GM18951 (cell line): ENCODE data around the gene TMEM37.

Experiments
- POLR2A ChIP-seq: IDR thresholded peaks from 4 replicates; pipeline ENCODE4 v1.6.1; 2011; ENCODE audit warnings: mild to moderate bottlenecking; ENCODE audit not compliant: insufficient read length, insufficient read depth; ENCODE audit errors: extremely low read depth
- in situ Hi-C: fragments of 300-500 bp; cut with MboI; formaldehyde crosslinking; loops from one replicate; pipeline ENCODE4 v1.12.0; 2022; ENCODE audit warnings: low sequenced_read_pairs, mixed read lengths, inconsistent platforms; ENCODE audit not compliant: unreplicated experiment

TMEM37 gene

DNA sequence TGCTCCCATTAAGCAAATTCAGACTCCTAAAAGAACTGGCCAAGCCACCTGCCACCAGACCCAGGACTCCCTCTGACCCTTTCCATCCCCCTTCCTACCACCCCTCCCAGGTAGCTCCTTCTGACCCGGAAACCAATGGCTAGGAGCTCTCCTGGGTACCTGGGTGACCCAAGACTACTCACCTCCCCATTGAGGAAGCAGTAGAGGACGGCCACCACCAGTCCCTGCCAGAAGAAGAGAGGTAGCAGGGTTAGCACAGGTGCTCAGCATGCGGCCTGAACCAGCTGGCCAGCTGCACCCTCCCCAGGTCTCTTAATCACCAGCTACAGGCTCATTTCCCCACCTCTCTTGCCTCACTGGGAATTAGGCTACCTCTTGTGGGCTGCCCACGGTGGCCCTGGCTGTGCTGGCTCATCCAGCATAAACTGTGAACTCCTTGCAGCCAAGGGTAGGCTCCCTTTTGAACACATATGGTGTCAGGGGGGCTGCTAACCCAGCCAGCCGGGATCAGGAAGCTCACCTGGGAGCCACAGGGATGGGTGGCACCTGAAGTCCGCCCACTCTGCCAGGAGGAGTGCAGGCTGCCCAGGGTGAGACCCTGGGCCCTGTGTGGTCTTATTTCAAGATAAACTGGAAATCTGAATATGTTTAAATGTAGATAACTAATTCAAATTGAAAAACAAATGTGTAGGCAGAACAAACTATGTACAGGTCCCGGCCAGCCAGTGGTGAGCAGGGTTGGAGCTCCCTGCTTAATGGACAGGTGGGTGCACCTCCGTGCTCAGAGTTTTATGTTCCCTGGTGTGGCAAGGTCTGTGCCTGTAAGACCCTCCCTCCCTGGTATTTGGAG, 9.9 kb downstream of the TMEM37 start:
- TF ChIP-seq POLR2A, result no peak
- in situ Hi-C loops, result no loop called here

DNA sequence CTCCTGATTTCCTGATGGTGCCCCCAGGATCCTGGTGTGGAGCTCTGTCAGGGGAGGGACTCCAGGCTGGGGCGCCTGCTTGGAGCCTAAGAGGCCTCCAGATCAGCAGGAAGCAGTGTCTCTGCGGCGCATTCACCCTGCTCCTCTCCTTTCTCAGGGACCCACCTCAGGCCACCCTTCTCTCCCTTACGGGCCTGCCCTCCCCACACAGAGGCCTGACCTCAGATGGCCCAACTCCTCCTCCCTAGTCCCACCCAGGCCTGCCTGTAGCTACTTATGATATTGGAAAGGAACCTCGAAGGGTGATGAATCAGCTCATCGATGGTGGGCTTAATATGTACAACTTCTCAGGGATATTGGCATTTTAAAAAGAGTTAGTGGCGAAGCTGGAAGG, 10.6 kb downstream of the TMEM37 start:
- in situ Hi-C loops, result no loop called here
- no peak for TF ChIP-seq POLR2A

DNA sequence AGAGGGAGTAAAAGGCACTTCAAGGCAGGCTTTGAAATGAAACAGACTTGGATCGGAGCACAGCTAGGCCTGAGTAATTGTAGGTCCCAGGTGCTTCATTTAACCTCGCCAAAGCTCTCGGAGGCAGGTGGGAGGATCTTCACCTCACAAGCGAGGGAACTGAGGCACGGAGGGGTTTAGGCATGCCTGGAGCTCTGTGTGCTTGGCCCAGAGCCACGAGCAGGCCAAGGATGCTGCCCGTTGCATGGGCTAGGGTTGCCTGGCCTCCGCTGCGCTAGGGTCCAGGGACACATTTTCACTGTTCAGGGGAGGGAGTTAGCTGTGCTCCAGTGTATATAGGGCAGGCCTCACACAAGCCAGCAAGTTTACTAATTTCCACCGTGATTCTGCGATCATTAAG, 11.2 kb downstream of the TMEM37 start:
- TF ChIP-seq POLR2A, result no peak
- in situ Hi-C loops, result no loop called here

DNA sequence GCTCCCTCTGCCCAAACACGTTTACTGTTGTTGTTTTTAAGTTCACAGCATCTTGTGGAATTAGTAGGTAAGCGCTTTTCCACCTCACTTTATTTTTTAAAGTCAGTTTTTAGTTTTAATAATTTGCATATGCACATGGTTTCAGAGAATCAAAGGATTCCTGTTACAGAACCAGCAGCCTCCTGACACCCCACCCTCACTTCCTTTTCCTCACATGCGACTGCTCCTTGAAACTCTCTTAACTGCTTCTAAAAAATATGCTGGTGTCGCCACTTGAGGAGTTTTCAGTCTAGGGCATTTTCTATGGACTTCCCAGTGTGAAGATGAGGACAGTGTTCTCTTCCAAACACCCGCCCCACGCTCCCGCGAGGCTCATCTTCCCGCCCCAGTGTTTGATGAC, 14.4 kb downstream of the TMEM37 start:
- in situ Hi-C loops, result no loop called here
- TF ChIP-seq POLR2A, result no peak

DNA sequence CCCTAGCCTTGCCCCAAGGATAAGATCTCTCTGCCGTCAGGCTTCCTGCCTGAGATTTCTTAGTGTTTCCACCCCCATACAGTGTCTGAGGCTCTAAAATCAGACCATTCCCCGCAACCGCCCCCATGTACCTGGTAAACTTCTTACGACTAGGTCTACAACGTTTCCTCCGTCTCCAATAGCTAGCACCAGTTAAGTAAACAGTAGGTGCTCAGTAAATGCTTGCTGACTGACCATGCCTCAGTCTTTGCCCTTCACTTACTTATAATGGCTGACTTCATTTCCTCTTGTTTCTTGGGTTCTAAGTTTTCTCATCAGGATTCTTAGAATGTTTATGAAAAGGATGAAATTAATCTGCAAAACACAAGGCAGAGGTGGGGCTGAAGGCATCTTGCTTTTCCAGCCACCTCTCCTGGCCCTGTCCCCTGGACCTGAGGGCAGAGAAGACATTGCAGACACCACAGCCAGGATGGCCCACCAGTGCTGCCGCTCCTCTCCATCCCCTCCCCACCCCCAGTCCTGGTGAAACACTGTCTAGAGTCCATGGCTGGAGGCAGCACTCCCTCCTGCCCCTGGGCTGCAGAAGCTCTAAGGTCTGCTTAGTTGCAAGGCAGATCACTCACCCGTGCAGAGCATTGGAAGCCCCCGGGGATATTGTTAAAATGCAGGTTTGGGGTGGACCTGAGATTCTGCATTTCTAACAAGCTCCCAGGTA, 16.9 kb downstream of the TMEM37 start:
- in situ Hi-C loops, result no loop called here
- TF ChIP-seq POLR2A, result no peak

DNA sequence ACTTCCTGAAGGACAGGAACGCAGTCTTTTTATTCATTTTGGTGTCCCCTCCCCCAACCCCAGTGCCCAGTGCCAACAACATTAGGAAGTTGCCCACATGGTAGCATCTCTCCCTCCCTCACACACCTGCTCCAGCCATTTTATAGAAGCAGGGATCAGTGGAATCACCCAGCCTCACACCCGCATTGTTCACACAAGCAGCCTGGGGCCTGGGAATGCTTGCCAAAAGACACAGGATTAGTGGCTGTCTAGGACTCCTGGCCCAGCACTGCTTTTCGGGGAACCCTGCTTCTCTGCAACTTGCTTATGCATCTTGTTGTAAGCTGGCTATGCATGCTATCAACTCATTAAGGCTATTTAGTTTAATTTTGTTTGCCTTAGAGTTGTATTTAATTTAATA, 17.9 kb downstream of the TMEM37 start:
- no peak for TF ChIP-seq POLR2A
- in situ Hi-C loops, result no loop called here

DNA sequence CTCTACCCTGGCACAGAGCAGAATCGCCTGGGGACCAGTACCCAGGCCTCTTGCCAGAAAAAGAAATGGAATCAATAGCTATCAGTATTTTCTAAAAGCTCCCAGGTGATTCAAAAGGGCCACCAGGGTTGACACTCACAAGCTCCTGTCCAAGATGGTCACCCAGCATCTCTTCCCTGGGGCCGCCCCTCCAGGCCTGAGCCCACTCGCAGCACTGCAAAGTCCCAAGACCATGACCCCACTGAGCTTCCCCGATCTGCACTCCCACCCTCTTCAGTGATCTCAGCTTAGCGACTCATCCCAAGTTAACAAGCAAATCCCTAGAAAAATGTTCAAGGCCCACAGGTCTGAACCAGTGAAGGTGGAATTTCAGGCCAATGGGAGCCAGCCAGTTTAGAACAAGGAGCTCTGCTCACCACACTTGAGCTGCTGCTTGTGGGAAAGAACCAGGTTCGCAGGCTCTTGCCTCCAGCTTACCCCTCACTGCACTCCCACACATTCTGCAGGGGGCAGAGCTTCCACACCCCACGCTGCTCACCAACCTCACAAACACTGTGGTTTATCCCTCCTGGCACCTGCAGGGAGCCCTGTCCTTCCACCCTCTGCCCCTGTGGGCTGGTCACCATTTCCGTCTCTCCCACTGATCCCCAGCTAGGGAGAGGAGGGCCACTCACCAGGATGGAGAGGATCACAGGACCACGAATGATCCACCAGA, 19.8 kb downstream of the TMEM37 start:
- in situ Hi-C loops, result no loop called here
- TF ChIP-seq POLR2A, result no peak

DNA sequence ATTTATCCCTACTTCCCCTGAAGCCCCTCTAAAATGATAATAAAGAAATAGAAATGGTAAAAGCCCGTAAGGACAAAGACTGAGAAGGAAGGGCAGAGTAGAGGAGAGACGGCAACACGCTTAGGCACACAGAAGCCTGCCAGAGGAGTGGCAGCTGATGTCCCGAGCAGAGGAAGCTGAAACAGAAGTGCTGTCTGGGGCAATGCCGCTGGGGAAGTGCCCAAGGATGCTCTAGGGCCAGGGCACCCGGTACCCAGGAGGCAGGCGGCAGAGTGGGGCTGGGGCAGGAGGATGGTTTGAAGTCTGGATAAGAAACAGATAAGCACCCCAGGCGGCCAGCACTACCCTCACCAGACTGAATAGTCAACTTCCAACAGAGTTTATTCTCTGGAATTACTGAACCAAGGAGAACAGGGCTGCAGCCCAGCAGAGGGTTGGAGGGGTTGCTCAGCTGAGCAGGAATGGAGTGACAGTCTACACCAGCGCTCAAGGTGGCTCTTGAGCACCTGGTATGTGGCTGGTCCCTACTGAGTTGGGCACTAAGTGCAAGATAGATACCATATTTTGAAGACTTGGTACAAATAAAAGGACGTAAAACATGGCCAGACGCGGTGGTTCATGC, 22.4 kb downstream of the TMEM37 start:
- no peak for TF ChIP-seq POLR2A

DNA sequence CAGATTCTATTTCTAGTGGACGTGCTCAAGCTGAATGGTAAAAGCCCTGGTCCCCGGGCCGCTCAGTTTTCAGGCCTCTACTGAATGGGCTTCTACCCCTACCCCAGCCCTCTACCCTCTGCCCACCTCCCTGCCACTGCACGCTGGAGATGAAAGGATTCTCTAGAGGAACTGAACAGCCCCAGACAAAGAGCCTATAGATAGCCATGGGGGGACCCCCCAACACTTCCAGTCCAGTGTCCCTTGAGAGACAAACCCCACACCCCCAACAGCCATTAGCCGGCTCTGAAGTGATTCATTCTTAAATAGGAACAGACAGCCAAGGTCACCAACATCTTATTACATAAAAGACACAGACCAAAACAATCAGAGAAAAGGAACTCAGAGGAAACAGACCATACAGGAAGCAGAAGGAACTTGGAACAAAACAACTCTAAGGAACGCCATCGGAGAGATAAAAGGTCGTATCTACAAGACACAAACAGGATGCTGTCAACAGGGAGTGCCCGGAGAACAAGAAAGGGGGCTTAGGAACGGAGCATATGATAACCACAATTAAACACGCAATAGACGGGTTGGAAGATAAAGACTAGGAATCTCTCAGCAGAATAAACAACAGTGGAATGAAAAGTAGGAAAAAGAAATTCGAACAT, 23.5 kb downstream of the TMEM37 start:
- in situ Hi-C loops, result no loop called here
- TF ChIP-seq POLR2A, result no peak

More for the DNA sequence above, 22.4 kb downstream of the TMEM37 start:
- in situ Hi-C loops, result no loop called here

DNA sequence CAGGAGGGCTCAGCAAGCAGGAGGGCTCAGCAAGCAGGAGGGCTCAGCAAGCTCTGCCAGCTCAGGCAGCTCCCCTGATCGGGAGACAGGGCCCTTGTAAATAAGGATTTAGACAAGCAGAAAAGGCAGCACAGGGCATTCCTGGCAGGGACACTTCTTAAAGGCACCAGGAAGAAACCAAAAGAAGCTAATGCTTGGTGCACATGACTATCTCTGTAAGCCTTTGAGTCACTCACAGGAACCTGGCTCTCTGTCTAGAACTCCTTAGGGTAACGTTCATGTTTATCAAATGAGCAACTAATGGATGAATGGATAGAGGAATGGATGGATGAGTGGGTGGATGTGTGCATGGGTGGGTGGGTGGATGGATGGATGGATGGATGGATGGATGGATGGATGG, 28.4 kb downstream of the TMEM37 start:
- TF ChIP-seq POLR2A, result no peak
- in situ Hi-C loops, result no loop called here

DNA sequence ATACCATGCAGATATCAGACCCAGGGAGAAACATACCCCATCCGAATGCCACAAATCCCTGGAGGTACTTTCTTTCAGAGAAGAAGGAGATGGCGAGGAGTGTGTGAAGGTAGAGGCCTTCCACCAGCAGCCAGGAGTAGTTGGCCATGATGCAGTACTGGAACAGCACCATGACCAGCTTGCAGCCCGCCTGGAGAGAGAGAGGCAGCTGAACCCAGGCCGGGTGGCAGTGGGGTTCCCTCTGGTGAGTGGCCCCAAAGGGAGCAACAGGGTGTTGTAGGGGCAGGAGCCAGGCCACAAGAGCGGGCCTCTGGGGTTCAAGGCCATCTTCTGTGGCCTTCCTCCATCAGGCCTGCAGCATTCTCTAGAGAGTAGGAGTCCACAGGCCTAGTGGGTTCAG, 30.2 kb downstream of the TMEM37 start:
- in situ Hi-C loops, result no loop called here
- TF ChIP-seq POLR2A, result no peak

DNA sequence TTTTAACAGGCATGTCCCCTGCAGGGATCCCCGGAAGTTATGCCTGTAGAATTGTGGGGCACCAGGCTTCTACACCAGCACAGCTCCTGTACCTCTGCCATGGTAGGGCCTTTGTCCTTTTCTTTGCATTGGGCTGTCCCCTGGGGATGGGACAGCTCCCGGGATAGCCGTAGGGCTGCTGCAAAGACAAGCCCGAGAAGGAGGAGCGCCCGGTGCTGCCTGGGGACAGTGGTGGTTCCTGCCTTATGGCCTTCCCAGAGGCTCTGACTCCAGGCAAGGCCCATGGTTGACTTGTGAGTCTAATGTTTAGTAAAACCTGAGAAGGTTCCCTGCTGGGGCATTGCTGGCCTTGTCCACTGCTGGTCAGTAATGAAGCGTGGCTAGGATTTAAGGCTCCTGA, 30.9 kb downstream of the TMEM37 start:
- no peak for TF ChIP-seq POLR2A

DNA sequence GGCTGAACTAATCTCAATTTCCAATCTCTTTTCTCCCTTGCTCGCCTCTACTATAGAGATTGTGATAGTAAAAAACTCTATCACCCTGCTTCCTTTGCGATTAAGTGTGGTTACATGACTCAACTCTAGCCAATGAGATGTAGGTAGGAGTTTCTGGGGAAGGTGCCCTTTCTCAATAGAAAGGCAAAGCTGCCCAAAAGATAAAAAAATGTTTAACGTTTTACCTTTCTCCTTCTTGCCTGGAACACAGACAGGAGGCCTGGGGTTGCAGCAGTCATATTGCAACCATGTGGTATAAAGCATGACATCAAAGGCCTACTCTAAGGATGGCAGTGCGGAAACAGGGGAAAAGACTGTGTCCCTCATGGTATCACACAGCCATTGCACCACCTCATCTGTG, 31.5 kb downstream of the TMEM37 start:
- no peak for TF ChIP-seq POLR2A
- in situ Hi-C loops, result no loop called here

More for the DNA sequence above, 30.9 kb downstream of the TMEM37 start:
- in situ Hi-C loops, result no loop called here
